Psoas muscle (tissue), 8 donors: ENCODE measurements around the gene PLEKHA8. TPM values are rescaled to one million over a fixed set of nuclear protein-coding genes. Genes with fewer than 3 reads are reported as not detected.

Experiments used
- ATAC-seq, 4 donors: fragments of 200-7000 bp; cut with Tn5 transposase; one replicate each; pipeline ENCODE4 v1.9.1; 2020; ENCODE audit warnings: moderate library complexity in 3 of 4, mild to moderate bottlenecking in 2 of 4
- DNase-seq, 2 donors: peaks; one replicate each; pipeline ENCODE4 v3.0.0-alpha.2; 2020
- H3K27ac ChIP-seq: fragments of 200-600 bp; one replicate; pipeline ENCODE4 v1.8.0; 2022
- H3K27me3 ChIP-seq, 3 donors: fragments of 200-600 bp in 1 of 3; one replicate each; pipeline versions ENCODE4 v1.6.1 to v1.8.0; 2013 to 2022; ENCODE audit warnings: low read length in 2 of 3, mild to moderate bottlenecking in 2 of 3, moderate library complexity in 1 of 3; ENCODE audit not compliant: insufficient read depth in 3 of 3
- H3K36me3 ChIP-seq, 2 donors: fragments of 200-600 bp in 1 of 2; one replicate each; pipeline versions ENCODE4 v1.6.1 to v1.8.0; 2013 to 2022; ENCODE audit warnings: low read depth in 1 of 2, mild to moderate bottlenecking in 1 of 2, moderate library complexity in 1 of 2; ENCODE audit not compliant: insufficient read depth in 1 of 2
- H3K4me1 ChIP-seq: fragments of 200-600 bp; one replicate; pipeline ENCODE4 v1.8.0; 2022
- H3K4me3 ChIP-seq: fragments of 200-600 bp; one replicate; pipeline ENCODE4 v1.8.0; 2022; ENCODE audit warnings: mild to moderate bottlenecking
- H3K9me3 ChIP-seq: fragments of 200-600 bp; one replicate; pipeline ENCODE4 v1.8.0; 2022
- CTCF ChIP-seq: fragments of 200-600 bp; IDR thresholded peaks from one replicate; pipeline ENCODE4 v1.8.0; 2022; ENCODE audit warnings: antibody characterized with exemption
- WGBS, 3 donors: extraction: QIAGEN DNeasy Blood & Tissue Kit; methylation state at CpG; one replicate each; pipeline versions ENCODE4 v1.1.6 to v1.1.7; 2013; 5-methylcytosine and 5-hydroxymethylcytosine counted together
- intact Hi-C, 2 donors: fragments of 100-400 bp; cut with DNase I; formaldehyde crosslinking; loops; one replicate each; pipeline versions ENCODE4 v1.11.0 to v1.14.2; 2022
- polyA plus RNA-seq, 3 donors: library from polyadenylated mRNA; stranded (reverse); fragments of 200-250 nt; gene quantifications; one replicate each; pipeline ENCODE4 v1.2.3, GENCODE V29; 2013
- total RNA-seq, 4 donors: library from RNA; stranded (reverse); fragmentation: NEBNext Ultra II Directional in 2 of 4; extraction: Animal tissue kit (Norgen Biotek cat#: 25700) in 2 of 4; gene quantifications; one replicate each; pipeline versions ENCODE4 v1.2.1 to v1.2.4, GENCODE V29; 2021 to 2023
- donor health status: healthy with polysubstance abuse.
- donor health status: DM: no; HTN: no; CAD: no; lungs with moderate emphysema.
- donor health status: Bipolar disorder and iron deficiency.
- donor health status: healthy.
- donor health status: DM: yes; HTN: yes; CAD: no.
- donor health status: DM: no; HTN: no; CAD: no.
- donor health status: DM: no; HTN: no; CAD: no.
- donor health status: DM: yes; HTN: yes; CAD: no.

Gene PLEKHA8
- total and polyA plus RNA-seq, 7 donors = 1.3 to 4.0 (median 3.7) TPM

DNA sequence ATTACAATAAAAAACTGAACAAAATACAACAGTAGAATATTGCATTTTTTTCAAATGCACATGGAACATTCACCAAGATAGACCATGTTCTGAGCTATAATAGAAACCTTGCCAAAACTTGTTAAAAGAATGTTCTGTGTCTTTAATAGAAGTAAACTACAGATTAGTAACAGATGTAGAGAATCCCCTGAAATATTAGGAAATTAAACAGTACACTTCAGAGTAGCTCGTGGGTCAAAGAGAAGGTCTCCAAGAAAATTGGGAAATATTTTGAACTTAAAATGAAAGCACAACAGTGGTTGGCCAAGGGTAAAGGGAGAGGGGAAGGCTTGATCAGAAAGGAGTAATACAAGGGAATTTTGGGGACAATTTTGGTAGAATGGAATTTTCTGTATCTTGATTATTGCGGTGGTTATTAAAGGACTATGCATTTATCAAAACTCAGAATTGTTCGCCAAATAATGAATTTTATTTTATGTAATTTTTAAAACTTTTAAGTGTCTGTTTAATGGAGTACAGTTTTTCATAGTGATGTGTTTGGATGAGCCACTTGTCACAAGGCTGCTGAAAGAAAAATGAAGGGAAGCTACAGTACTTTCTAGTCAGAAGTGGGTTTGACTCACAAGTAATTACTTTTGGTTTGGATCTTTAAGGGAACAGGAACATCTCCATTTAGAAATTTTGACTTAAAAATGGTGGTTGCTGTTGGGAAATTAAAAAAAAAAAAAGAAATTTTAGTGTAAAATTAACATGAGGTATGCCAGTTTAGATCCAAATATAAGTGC lies 10.2 kb downstream of the PLEKHA8 start:
- 81 to 83% (median 82%) methylated on average over 3 of the region's 3 CpGs for WGBS, 3 donors
- H3K36me3 ChIP-seq = no peaks in the 10 kb centered on the region
- no peak overlapping the region for H3K27ac ChIP-seq
- TF ChIP-seq CTCF = no peak
- no peaks in the 10 kb centered on the region for H3K9me3 ChIP-seq
- DNase-seq (no peak), ATAC-seq (peak in 3 of 4 donors; percentile 37 to 58 (median 56))
- H3K27me3 ChIP-seq = no peaks in the 10 kb centered on the region
- H3K4me1 ChIP-seq = peaks cover 3% of the 10 kb centered on the region
- no peak overlapping the region for H3K4me3 ChIP-seq
- intact Hi-C loops = no loop called here

- H3K36me3 ChIP-seq = peaks cover 0 to 9% of the 10 kb centered on the region in 2 donors
- intact Hi-C loops = no loop called here
- no peak for TF ChIP-seq CTCF
- H3K27ac ChIP-seq = no peak overlapping the region
- DNase-seq (no peak), ATAC-seq (peak in 2 of 4 donors; percentile 37 to 43)
- peaks cover 3% of the 10 kb centered on the region for H3K4me1 ChIP-seq
- H3K27me3 ChIP-seq = no peaks in the 10 kb centered on the region
- no peaks in the 10 kb centered on the region for H3K9me3 ChIP-seq
- no peak overlapping the region for H3K4me3 ChIP-seq
Observed at GRCh38 chr7:30040938-30041337, 12.7 kb downstream of the PLEKHA8 start.

- Histone ChIP-seq H3K4me3 (no peak overlapping the region), H3K27ac (no peak overlapping the region), H3K9me3 (no peaks in the 10 kb centered on the region), H3K27me3 (no peaks in the 10 kb centered on the region), H3K36me3 (peaks cover 0 to 17% of the 10 kb centered on the region in 2 donors), H3K4me1 (peaks cover 3% of the 10 kb centered on the region)
- ATAC-seq (no peak), DNase-seq (no peak)
- no peak for TF ChIP-seq CTCF
- intact Hi-C loops = no loop called here
- WGBS, 3 donors = 72 to 89% (median 89%) methylated on average over 4 of the region's 4 CpGs
Observed at GRCh38 chr7:30041526-30042269, 13.5 kb downstream of the PLEKHA8 start.

DNA sequence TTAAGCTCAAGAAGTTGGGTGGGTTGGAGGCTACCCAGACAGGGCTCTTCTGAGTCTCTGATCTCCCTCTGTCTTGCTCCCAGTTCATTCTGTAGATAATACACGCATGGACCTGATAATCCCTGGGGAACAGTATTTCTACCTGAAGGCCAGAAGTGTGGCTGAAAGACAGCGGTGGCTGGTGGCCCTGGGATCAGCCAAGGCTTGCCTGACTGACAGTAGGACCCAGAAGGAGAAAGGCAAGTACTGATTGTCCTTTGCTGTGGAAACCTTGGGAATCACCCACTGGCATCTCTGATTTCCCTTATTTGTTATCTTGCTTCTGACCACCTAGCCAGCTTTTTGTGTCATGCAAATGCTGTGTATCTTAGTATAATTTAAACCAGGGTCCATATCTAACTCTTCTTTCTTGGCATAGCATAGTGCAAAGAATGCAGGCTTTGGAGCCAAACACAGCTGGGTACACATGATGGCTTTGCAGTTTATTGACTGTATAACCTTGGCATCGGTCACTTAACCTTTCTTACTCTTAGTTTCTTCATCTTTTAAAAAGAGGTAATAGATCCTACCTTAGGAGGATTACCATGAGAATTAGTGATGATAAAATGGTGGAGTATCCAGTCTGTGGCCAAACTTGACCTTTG lies 18.0 kb downstream of the PLEKHA8 start:
- intact Hi-C loops = no loop called here
- WGBS, 3 donors = 83 to 91% (median 89%) methylated on average over 3 of the region's 3 CpGs
- ATAC-seq (no peak), DNase-seq (no peak)
- peaks cover 4% of the 10 kb centered on the region for H3K4me1 ChIP-seq
- H3K4me3 ChIP-seq = no peak overlapping the region
- no peak for TF ChIP-seq CTCF
- H3K36me3 ChIP-seq = peaks cover 0 to 60% of the 10 kb centered on the region in 2 donors
- H3K9me3 ChIP-seq = no peaks in the 10 kb centered on the region
- no peak overlapping the region for H3K27ac ChIP-seq
- H3K27me3 ChIP-seq = no peaks in the 10 kb centered on the region
